Activated T-cell treated with anti-CD3 and anti-CD28 coated beads, Interleukin-2, amount 50 U/mL, for 24 hours (primary cell): ENCODE results near the gene GBGT1.
A peak's percentile ranks its signal among the peaks of the same experiment; 100 is the strongest.

ENCODE experiments used
- DNase-seq: peaks from one replicate; pipeline ENCODE4 v3.0.0-alpha.2; 2020
- H3K27ac Mint-ChIP-seq: 2 replicates; pipeline ENCODE4 v1.8.0; 2020; ENCODE audit warnings: mild to moderate bottlenecking, mixed read lengths
- H3K27me3 Mint-ChIP-seq: 2 replicates; pipeline ENCODE4 v1.8.0; 2020; ENCODE audit warnings: mixed read lengths
- H3K36me3 Mint-ChIP-seq: 2 replicates; pipeline ENCODE4 v1.8.0; 2020; ENCODE audit warnings: low read depth, mixed read lengths
- H3K4me1 Mint-ChIP-seq: 2 replicates; pipeline ENCODE4 v1.8.0; 2020; ENCODE audit warnings: low read depth, mixed read lengths
- H3K4me3 Mint-ChIP-seq: 2 replicates; pipeline ENCODE4 v1.8.0; 2020; ENCODE audit warnings: mild to moderate bottlenecking, moderate library complexity, mixed read lengths
- H3K9me3 Mint-ChIP-seq: 2 replicates; pipeline ENCODE4 v1.8.0; 2020; ENCODE audit warnings: mixed read lengths

The GBGT1 gene

DNA sequence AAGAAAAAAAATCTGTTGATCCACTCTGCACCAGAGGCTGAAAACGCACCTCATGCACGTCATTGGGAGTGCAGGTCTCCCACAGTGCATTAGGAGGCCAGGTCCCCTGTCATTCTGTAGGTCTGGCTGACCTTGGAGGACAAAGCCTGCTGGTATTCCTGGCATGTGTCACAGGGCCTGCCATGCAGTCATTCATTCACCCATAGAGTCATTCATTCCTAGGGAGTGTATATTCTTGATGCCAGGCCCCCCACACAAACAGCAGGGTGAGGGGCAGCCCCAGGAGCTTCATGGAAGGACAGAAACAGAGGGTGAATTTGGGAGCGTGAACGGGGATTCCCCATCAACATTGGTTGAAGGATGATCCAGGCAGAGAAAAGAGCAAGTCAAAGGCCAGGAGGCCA lies 2.2 kb downstream of the GBGT1 start:
- Mint-ChIP-seq H3K9me3 (no peaks in the 10 kb centered on the region), H3K4me3 (no peak overlapping the region), H3K27ac (no peak overlapping the region), H3K27me3 (no peaks in the 10 kb centered on the region), H3K36me3 (no peaks in the 10 kb centered on the region), H3K4me1 (peaks cover 10% of the 10 kb centered on the region)
- DNase-seq, result peak; percentile 28

DNA sequence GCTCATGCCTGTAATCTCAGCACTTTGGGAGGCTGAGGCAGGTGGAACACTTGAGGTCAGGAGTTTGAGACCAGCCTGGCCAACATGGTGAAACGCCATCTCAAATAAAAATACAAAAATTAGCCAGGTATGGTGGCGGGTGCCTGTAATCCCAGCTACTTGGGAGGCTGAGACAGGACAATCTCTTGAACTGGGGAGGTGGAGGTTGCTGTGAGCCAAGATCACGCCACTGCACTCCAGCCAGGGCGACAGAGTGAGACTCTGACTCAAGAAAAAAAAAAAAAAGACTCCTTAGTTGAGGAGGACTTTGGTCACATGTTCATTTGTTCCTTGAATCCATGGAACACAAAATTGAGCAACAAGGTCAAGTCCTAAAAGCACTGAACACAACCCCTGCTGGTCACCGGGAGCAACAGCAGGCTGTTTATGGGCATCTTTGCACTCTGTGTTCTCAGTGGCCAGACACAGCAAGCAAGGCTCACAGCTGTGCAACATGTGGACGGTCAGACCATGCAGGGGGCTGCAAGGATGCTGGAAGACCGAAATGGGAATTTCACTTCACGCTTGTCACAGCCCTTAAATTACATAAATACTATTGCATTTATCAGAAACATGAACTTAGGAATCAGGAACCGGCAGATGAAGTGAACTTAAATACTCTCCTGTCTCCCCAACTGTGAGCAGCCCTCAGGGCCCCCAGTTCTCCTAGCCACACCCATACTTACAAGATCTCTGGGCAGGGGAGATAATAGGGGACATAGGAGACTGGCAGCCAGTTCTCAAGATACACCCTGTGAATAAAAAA lies 2.8 kb downstream of the GBGT1 start:
- Mint-ChIP-seq H3K4me3 (no peak overlapping the region), H3K27me3 (no peaks in the 10 kb centered on the region), H3K27ac (no peak overlapping the region), H3K4me1 (peaks cover 10% of the 10 kb centered on the region), H3K9me3 (no peaks in the 10 kb centered on the region), H3K36me3 (no peaks in the 10 kb centered on the region)
- peak; percentile 52 for DNase-seq

DNA sequence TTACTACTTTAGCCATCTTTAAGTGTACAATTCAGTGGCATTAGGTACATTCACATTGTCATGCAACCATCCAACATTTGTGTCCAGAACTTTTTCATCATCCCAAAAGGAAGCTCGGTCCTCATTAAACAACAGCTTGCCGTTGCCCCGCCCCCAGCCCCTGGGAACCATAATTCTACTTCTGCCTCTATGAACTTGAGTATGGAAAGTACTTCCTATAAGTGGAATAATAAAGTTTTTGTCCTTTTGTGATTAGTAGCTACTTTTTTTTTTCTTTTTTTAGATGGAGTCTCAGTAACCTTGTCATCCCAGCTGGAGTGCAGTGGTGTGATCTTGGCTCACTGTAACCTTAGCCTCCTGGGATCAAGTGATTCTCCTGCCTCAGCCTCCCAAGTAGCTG lies 5.0 kb downstream of the GBGT1 start:
- Mint-ChIP-seq H3K27ac (no peak overlapping the region), H3K27me3 (no peaks in the 10 kb centered on the region), H3K36me3 (no peaks in the 10 kb centered on the region), H3K4me1 (peaks cover 7% of the 10 kb centered on the region), H3K4me3 (no peak overlapping the region), H3K9me3 (no peaks in the 10 kb centered on the region)
- no peak for DNase-seq

DNA sequence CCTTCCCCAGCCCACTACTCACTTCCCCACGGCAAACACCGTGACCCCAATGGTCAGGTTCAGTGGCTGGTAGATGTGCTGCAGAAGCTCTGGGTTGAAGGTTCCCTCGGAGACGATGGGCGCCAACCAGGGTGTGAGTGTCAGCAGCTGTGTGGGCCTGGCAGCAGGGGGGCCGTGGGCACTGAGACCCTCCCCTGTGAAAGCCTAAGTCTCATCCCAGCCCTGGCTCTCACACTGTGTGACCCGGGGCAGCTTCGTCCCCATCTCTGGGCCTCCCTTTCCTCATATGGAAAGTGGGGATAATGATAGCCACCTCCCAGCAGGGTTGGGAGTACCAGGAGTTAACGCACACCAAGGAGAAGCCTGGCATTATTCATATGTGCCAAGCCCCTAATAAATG lies 8.6 kb downstream of the GBGT1 start:
- no peaks in the 10 kb centered on the region for H3K36me3 Mint-ChIP-seq
- DNase-seq, result no peak

DNA sequence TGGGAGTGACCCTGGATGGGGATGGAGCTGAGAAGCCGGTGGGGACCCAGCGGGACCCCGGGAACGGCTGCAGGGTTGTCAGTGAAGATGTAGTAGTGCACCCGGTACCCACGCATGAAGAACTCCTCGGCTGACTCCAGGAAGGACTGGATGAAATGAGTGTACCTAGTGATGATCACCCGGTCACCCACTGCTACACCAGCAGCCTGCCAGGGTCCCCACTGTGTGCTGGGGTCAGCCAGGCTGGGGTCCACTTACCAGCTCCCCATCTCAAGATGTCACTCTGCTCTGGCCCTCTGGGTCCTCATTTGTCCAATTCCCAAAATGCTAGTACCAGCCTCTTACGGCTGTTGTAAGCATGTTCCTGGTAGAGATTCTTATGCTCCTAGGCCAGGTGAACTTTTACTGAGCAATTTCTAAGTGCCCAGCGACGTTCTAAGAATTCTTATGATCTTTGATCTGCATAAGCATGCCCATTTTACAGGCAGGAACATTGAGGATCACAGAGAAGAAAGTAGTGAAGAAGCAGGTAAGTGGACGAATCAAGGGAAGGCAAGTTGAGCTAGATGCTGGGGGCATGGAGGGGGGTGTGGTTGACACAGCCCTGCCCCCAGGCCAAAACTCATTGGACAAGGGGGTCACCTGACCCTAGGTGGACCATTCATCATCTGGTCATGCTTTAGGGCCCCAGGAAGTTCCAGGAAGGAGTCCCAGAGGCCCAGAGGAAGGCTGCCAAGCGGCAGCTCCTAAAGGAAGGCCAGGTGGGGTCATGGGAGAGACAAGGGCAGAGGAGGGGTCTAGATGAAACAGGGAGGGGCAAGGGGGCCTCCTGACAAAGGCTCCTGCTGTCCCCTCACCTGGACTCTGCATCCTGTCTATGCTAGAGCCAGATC lies 9.4 kb downstream of the GBGT1 start:
- H3K27me3 Mint-ChIP-seq, result no peaks in the 10 kb centered on the region

More for the DNA sequence above, 8.6 kb downstream of the GBGT1 start:
- Mint-ChIP-seq H3K4me1 (peaks cover 1% of the 10 kb centered on the region), H3K9me3 (no peaks in the 10 kb centered on the region), H3K27me3 (no peaks in the 10 kb centered on the region), H3K4me3 (no peak overlapping the region), H3K27ac (no peak overlapping the region)

DNA sequence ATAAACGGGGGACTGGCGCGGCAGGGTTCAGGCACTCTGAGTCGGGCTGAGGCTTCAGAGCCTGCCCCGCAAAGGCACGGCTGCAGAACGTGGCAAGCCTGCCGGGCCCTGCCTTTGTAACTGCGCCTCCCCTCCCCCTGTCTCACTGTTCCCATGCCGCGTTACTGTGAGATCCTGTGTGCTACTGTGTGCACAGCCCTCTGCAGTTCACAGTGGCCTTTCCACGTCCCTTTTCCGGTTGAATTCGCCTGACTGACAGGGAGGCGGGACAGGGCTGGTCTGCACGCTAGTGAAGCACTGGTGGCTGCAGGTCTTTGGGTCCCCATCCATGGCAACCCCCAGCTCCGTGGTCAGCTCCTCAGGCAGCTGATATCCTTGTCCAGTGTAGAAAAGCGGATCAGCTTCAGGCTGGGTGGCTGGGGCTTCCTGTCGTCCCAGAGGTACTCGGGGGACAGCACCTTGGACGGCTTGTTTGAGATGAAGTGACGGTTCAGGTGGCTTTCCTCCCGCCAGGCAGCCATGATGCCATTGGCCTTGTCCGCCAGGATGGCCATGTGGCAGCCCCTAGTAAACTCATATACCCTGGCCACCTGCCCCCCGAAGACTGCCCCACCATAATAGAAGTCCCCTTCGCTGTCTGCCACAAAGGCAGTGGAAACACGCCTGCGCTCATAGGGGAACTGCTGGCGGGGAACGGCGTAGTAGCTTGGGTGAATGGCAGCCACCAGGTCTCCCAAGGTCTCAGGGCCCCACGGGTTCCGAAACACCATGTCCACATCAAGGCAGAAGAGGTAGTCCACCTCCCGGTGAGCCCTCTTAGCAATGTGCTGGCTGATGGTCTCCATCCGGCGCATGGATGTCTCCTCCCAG lies 10.3 kb downstream of the GBGT1 start:
- H3K4me1 Mint-ChIP-seq, result peaks cover 5% of the 10 kb centered on the region
- no peaks in the 10 kb centered on the region for H3K9me3 Mint-ChIP-seq
- no peak overlapping the region for H3K27ac Mint-ChIP-seq
- H3K36me3 Mint-ChIP-seq, result peaks cover 1% of the 10 kb centered on the region
- no peak for DNase-seq
- H3K27me3 Mint-ChIP-seq, result no peaks in the 10 kb centered on the region
- H3K4me3 Mint-ChIP-seq, result no peak overlapping the region

More for the DNA sequence above, 9.4 kb downstream of the GBGT1 start:
- Mint-ChIP-seq H3K9me3 (no peaks in the 10 kb centered on the region), H3K4me1 (peaks cover 5% of the 10 kb centered on the region), H3K27ac (no peak overlapping the region), H3K36me3 (no peaks in the 10 kb centered on the region), H3K4me3 (no peak overlapping the region)
- DNase-seq, result no peak

DNA sequence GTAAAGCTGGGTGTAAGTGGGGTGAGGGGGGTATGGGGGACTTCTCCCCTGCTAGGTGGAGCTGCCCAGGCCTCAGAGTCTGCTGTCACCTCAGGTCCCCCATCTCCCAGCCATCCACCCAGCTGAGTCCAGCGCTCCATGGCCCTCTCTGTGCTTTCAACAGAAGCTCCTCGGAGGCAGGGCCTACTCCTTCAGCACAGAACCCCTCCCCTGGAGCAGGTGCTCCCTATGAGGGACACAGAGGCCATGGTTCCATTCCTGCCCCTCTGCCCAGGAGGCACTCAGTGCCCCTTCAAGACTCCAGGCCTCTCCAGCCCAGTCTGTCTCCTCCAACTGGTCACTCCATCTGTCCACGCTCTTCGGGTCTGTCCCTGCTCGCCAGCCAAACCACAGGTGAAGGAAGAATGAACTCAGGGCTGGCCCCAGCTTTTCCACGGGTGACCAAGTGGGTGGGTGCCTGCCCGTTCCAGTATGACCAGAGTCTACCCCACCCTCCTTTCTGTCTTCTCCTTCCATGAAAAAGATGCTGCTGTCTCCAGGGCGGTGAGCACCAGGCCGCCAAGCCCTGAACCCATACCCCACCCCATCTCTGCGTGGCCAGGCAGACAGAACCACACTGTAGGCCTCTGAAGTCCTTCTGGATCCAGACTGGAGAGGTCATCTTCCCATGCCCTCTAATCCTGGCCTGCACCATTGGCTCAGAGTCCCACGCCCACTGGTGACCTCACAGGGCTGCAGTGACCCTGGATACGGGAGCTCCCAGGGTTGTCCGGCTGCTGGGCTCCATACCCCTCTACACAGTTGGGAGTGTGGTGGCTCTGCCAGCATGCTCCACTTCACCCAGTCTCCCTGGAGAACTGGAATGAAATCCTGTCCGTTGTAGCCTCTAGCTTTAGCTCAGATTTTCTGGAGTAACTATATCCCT lies 11.9 kb downstream of the GBGT1 start:
- peaks cover 14% of the 10 kb centered on the region for H3K36me3 Mint-ChIP-seq
- peaks cover 19% of the 10 kb centered on the region for H3K4me1 Mint-ChIP-seq
- no peaks in the 10 kb centered on the region for H3K9me3 Mint-ChIP-seq
- no peak overlapping the region for H3K27ac Mint-ChIP-seq
- H3K27me3 Mint-ChIP-seq, result no peaks in the 10 kb centered on the region
- H3K4me3 Mint-ChIP-seq, result no peak overlapping the region
- no peak for DNase-seq

DNA sequence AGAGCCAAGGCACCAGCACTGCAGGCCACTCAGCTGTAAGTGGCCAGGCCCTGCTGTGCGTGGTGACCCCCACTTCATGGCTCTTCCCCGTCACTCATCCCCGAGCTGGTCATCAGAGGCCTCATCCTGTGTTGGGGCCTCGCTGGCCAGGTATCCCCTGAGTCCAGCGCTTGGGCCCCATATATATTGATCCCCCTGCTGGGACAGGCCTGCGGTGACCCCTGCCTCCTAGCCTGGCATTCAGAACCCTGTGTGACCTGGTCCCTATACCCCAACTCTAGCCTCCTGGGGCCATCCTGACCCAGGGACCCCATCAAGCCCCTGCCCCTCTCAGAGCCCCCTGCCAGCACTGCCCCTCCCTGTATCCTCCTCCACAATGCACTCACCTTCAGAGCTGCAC lies 12.7 kb downstream of the GBGT1 start:
- Mint-ChIP-seq H3K4me3 (peak overlapping the region; percentile 20), H3K27ac (peak overlapping the region; percentile 22), H3K4me1 (peaks cover 26% of the 10 kb centered on the region), H3K27me3 (no peaks in the 10 kb centered on the region), H3K9me3 (no peaks in the 10 kb centered on the region), H3K36me3 (peaks cover 20% of the 10 kb centered on the region)
- DNase-seq, result no peak

DNA sequence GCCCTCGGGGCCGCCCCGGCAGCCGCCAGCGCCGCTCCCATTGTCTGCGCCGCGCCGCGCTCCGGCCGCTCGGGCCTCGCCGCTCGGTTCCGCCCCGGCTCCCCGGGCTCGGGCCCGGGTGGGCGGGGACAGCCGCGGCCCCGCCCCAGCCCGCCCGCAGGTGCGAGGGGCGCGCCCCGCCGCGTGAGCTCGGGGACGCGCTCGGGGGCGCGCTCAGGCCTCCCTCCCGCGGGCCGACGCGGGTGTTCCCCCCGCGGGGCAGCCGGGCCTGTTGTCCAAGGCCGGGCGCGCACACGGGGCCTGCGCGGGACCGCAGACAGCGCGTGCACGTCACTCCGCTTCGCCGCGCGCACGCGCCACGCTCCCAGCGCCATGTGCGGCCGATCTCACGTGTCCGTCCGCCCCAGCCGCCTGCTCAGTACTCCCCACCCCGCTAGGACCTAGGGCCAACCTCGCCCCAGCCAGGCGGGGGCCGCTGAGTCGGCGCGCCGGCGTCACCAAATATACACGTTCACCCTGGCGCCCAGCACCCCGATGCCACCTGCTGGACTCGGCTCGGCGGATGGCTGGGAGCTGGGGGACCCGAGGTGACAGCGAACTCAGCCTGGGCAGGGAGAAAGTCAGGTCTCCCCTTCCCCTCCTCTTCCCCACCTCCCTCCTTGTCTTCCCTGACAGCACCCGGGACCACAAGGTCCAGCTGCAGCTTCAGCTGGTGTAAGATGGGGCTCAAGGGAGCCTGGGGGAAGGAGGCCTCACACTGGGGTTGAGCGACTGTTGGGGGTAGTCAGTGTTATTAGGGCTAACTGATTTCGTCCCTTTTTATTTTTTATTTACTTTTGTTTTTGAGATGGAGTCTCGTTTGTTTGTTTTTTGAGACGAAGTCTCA lies 14.3 kb downstream of the GBGT1 start:
- H3K4me1 Mint-ChIP-seq, result peaks cover 42% of the 10 kb centered on the region
- H3K36me3 Mint-ChIP-seq, result peaks cover 27% of the 10 kb centered on the region
- H3K27me3 Mint-ChIP-seq, result no peaks in the 10 kb centered on the region
- peak; percentile 91 for DNase-seq
- H3K27ac Mint-ChIP-seq, result peak overlapping the region; percentile 90
- H3K4me3 Mint-ChIP-seq, result peak overlapping the region; percentile 74
- no peaks in the 10 kb centered on the region for H3K9me3 Mint-ChIP-seq

DNA sequence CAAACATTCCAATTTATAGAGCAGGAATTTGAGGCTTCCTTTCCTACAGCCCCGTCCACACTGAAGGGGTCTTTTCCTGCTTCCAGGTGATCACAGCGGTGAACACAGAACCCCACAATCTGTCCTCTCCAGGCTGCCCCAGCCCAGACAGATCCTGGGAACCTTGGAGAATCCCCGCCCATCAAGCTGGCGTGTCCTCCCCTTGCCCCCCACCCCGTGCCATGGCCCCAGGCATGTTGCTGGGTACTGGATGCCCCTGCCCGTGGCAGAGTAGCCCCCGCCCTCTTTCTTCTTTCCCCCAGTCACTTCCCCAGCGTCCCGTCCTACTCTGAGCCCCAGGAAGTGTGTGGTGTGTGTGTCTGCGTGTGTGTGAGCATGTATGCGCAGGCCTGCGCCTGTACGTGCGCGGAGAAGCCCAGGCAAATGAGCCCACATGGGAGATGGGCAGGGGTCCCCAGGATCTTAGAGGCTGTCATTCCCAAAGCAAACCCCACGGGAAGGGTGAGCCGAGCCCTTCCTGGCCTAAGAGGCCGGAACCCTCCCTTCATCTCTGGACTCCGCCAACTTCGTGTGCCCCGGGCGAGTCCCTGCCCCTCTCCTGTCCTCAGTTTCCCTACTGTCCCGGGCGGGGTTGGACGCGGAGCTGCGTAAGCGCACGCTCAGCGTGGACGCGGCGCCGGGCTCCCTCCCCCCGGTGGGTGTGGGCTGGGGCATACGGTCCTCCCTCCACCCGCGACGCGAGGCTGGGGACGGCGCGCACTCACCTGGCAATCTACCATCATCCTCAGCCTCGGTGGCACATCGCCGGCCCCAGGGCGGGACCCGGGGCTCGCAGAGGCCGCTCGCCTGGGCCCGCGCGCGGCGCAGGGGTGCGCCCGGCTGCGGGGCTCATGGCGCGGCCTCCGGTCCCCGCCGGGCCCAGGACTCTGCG lies 15.2 kb downstream of the GBGT1 start:
- H3K9me3 Mint-ChIP-seq, result no peaks in the 10 kb centered on the region
- peak overlapping the region; percentile 93 for H3K4me3 Mint-ChIP-seq
- H3K27ac Mint-ChIP-seq, result peak overlapping the region; percentile 95
- no peaks in the 10 kb centered on the region for H3K27me3 Mint-ChIP-seq
- peaks cover 31% of the 10 kb centered on the region for H3K36me3 Mint-ChIP-seq
- peaks cover 49% of the 10 kb centered on the region for H3K4me1 Mint-ChIP-seq
- DNase-seq, result peak; percentile 73

DNA sequence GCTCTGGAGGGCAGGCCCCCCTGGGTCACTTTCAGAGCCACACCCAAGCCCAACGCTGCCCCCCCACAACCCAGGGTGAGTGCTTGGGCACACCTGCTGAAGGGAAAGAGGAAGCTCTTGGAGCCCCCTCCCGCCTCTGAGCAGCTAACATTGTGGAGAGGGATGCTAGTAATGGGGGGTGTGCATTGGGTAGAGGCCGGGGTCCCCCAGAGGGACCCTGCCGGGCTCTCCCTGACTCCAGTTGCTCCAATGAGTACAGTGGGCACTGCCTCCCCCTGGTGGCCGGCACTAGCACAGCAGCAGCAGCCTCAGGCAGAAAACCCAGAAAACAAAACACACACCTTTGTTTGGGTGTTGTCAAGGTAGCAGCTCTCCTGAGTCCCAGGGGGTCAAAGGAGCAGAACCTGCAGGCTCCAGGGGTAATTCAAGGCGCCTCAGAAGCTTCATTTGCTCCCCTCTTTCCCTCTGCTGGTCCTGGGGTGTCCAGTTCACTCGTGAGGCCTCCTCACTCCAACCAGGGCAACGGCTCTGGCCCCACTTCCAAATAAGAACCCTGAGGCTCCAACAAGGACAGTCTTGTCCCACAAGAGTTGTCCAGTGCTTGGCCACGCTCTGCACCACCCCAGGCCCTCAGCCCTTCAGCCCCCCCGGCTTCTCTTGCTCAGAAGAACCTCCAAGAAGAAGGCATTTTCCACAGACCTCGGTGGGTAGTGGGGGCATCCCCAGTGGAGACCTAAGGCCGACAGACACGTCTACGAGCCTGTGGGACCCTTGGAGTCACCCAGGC lies 16.1 kb downstream of the GBGT1 start:
- Mint-ChIP-seq H3K9me3 (no peaks in the 10 kb centered on the region), H3K27ac (peak overlapping the region; percentile 95), H3K36me3 (peaks cover 31% of the 10 kb centered on the region), H3K4me1 (peaks cover 58% of the 10 kb centered on the region), H3K4me3 (peak overlapping the region; percentile 93), H3K27me3 (no peaks in the 10 kb centered on the region)
- DNase-seq, result peak; percentile 89
